H1 (cell line): ENCODE data around the gene SCYL2. TPM values are rescaled to one million over a fixed set of nuclear protein-coding genes. Genes with fewer than 3 reads are reported as not detected.

Experiments used
- CTCF ChIA-PET: fragments of 300-600 bp; sonication (Branson Sonifier 250); formaldehyde crosslinking; loops from one replicate; lab custom pipeline; 2021; ENCODE audit not compliant: partially characterized antibody; lab: Charles Lee
- POLR2A ChIA-PET: fragments of 300-600 bp; sonication (Branson Sonifier 250); formaldehyde crosslinking; loops from one replicate; lab custom pipeline; 2021; ENCODE audit warnings: inconsistent platforms; ENCODE audit not compliant: partially characterized antibody; lab: Charles Lee
- DNase-seq, 2 experiments: peaks; one replicate each; pipeline versions ENCODE4 v3.0.0 to v3.0.0-alpha.2; 2010 to 2022; ENCODE audit warnings: low spot score in 2 of 2, low read depth in 1 of 2, mixed read lengths in 1 of 2
- FAIRE-seq: peaks from 2 replicates; lab custom pipeline; 2011; peaks lifted over from hg19 to GRCh38; lab: Jason Lieb, UNC
- H2AFZ ChIP-seq: 2 replicates; pipeline ENCODE4 v1.8.1; 2012; ENCODE audit warnings: low read length, inconsistent platforms
- H2AK5ac ChIP-seq: 2 replicates; pipeline ENCODE4 v1.6.1; 2013; ENCODE audit warnings: low read depth, low read length
- H2BK120ac ChIP-seq: replicated peaks from 2 replicates; pipeline ENCODE3; 2013; ENCODE audit warnings: low read depth, low read length, inconsistent platforms
- H2BK12ac ChIP-seq: 2 replicates; pipeline ENCODE4 v1.6.1; 2013; ENCODE audit warnings: low read depth, low read length
- H2BK15ac ChIP-seq: 2 replicates; pipeline ENCODE4 v1.6.1; 2013; ENCODE audit warnings: low read length
- H2BK20ac ChIP-seq: 2 replicates; pipeline ENCODE4 v1.6.1; 2013; ENCODE audit warnings: low read length
- H2BK5ac ChIP-seq: 2 replicates; pipeline ENCODE4 v1.6.1; 2013; ENCODE audit warnings: low read depth, low read length
- H3K14ac ChIP-seq: 2 replicates; pipeline ENCODE4 v1.6.1; 2013; ENCODE audit warnings: inconsistent platforms; ENCODE audit not compliant: insufficient read length
- H3K18ac ChIP-seq: 2 replicates; pipeline ENCODE4 v1.6.1; 2013; ENCODE audit warnings: low read length; ENCODE audit errors: extremely low read depth
- H3K23ac ChIP-seq: 2 replicates; pipeline ENCODE4 v1.6.1; 2013; ENCODE audit warnings: inconsistent platforms; ENCODE audit not compliant: insufficient read length
- H3K23me2 ChIP-seq: 2 replicates; pipeline ENCODE4 v1.6.1; 2013; ENCODE audit warnings: low read depth, low read length
- H3K27ac ChIP-seq: 2 replicates; pipeline ENCODE4 v1.6.1; 2011; ENCODE audit warnings: low read depth, low read length, inconsistent platforms
- H3K27me3 ChIP-seq, 4 experiments: replicated peaks in 1 of 4; 1 replicate in 1 of 4; 2 replicates in 3 of 4; pipeline versions ENCODE4 v1.6.1 to v1.8.1; 2011 to 2013; ENCODE audit warnings: low read length in 3 of 4, mild to moderate bottlenecking in 3 of 4, inconsistent platforms in 2 of 4, mixed read lengths in 2 of 4, moderate library complexity in 1 of 4; ENCODE audit not compliant: control insufficient read depth in 3 of 4, insufficient read depth in 3 of 4; ENCODE audit errors: extremely low read depth in 1 of 4
- H3K36me3 ChIP-seq, 4 experiments: 2 replicates each; pipeline versions ENCODE4 v1.6.1 to v1.8.1; 2011 to 2013; ENCODE audit warnings: mild to moderate bottlenecking in 4 of 4, low read length in 3 of 4, moderate library complexity in 2 of 4, control low read depth in 1 of 4, inconsistent platforms in 1 of 4; ENCODE audit not compliant: insufficient read depth in 4 of 4, control insufficient read depth in 2 of 4
- H3K4ac ChIP-seq: replicated peaks from 2 replicates; pipeline ENCODE3; 2013; ENCODE audit warnings: low read length, low read depth, mixed read lengths, inconsistent platforms; ENCODE audit not compliant: insufficient read length
- H3K4me1 ChIP-seq, 4 experiments: replicated peaks in 1 of 4; 1 replicate in 1 of 4; 2 replicates in 3 of 4; pipeline versions ENCODE4 v1.6.1 to v1.8.1; 2011 to 2013; ENCODE audit warnings: low read length in 3 of 4, inconsistent platforms in 2 of 4, mixed read lengths in 1 of 4; ENCODE audit not compliant: insufficient read depth in 4 of 4, control insufficient read depth in 3 of 4
- H3K4me2 ChIP-seq, 2 experiments: 2 replicates each; pipeline versions ENCODE4 v1.6.1 to v1.8.1; 2011 to 2013; ENCODE audit warnings: low read depth in 2 of 2, low read length in 2 of 2, control low read depth in 1 of 2, inconsistent platforms in 1 of 2, mild to moderate bottlenecking in 1 of 2; ENCODE audit not compliant: insufficient read depth in 1 of 2
- H3K4me3 ChIP-seq, 4 experiments: fragments of 200-600, 300-600 bp in 1 of 4; sonication (generic), shearing (Covaris generic), sonication (Bioruptor Twin) in 1 of 4; 2 replicates each; pipeline versions ENCODE4 v1.5.1 to v1.8.1; 2011 to 2016; ENCODE audit warnings: low read length in 4 of 4, low read depth in 3 of 4, control low read depth in 2 of 4, inconsistent platforms in 2 of 4, mild to moderate bottlenecking in 2 of 4, mixed read lengths in 1 of 4, moderate library complexity in 1 of 4; ENCODE audit not compliant: insufficient read depth in 2 of 4; ENCODE audit errors: extremely low read depth in 1 of 4
- H3K56ac ChIP-seq: replicated peaks from 2 replicates; pipeline ENCODE3; 2013; ENCODE audit warnings: low read depth, mild to moderate bottlenecking, mixed read lengths, low read length, inconsistent platforms; ENCODE audit not compliant: insufficient read length
- H3K79me1 ChIP-seq: 2 replicates; pipeline ENCODE4 v1.6.1; 2013; ENCODE audit warnings: low read depth, low read length, control low read depth
- H3K79me2 ChIP-seq, 2 experiments: 2 replicates each; pipeline versions ENCODE4 v1.6.1 to v1.8.1; 2012 to 2013; ENCODE audit warnings: low read length in 2 of 2, mild to moderate bottlenecking in 2 of 2, inconsistent platforms in 1 of 2; ENCODE audit not compliant: insufficient read depth in 2 of 2, control insufficient read depth in 1 of 2
- H3K9ac ChIP-seq, 4 experiments: replicated peaks in 1 of 4; 1 replicate in 1 of 4; 2 replicates in 3 of 4; pipeline versions ENCODE4 v1.6.1 to v1.8.1; 2011 to 2013; ENCODE audit warnings: low read depth in 3 of 4, low read length in 3 of 4, control low read depth in 2 of 4, mild to moderate bottlenecking in 2 of 4, moderate library complexity in 2 of 4, inconsistent platforms in 1 of 4; ENCODE audit errors: extremely low read depth in 1 of 4
- H3K9me3 ChIP-seq, 2 experiments: 2 replicates each; pipeline versions ENCODE4 v1.6.1 to v1.8.1; 2012 to 2013; ENCODE audit warnings: mild to moderate bottlenecking in 2 of 2, moderate library complexity in 2 of 2, control low read depth in 1 of 2, inconsistent platforms in 1 of 2, low read depth in 1 of 2, low read length in 1 of 2, mixed read lengths in 1 of 2; ENCODE audit not compliant: insufficient read depth in 2 of 2
- H4K20me1 ChIP-seq, 2 experiments: replicated peaks in 1 of 2; 2 replicates each; pipeline versions ENCODE3 to v1.8.1; 2011 to 2013; ENCODE audit warnings: inconsistent platforms in 2 of 2, low read length in 2 of 2, mild to moderate bottlenecking in 1 of 2; ENCODE audit not compliant: insufficient read depth in 2 of 2, control insufficient read depth in 1 of 2
- H4K5ac ChIP-seq: 2 replicates; pipeline ENCODE4 v1.6.1; 2013; ENCODE audit warnings: low read length, low read depth, mixed read lengths, inconsistent platforms; ENCODE audit not compliant: insufficient read length
- H4K8ac ChIP-seq: 2 replicates; pipeline ENCODE4 v1.8.0; 2013; ENCODE audit warnings: mild to moderate bottlenecking, moderate library complexity, low read length, inconsistent platforms; ENCODE audit not compliant: insufficient read depth; ENCODE audit errors: extremely low read depth
- H4K91ac ChIP-seq: replicated peaks from 2 replicates; pipeline ENCODE3; 2013; ENCODE audit warnings: low read length, mixed read lengths, inconsistent platforms; ENCODE audit not compliant: insufficient read length
- BACH1 ChIP-seq: IDR thresholded peaks from 2 replicates; pipeline ENCODE4 v1.6.1; 2012; ENCODE audit warnings: low read length, improper control_type of control experiment
- CBX8 ChIP-seq: fragments of 300-800, 300-1000 bp; sonication (generic); IDR thresholded peaks from 2 replicates; pipeline ENCODE4 v1.7.1; 2016; ENCODE audit warnings: low read depth, low read length, borderline replicate concordance
- GABPA ChIP-seq: IDR thresholded peaks from 2 replicates; pipeline ENCODE4 v1.6.1; 2011; ENCODE audit warnings: mild to moderate bottlenecking, low read length, moderate library complexity, borderline replicate concordance; ENCODE audit not compliant: insufficient read depth
- NRF1 ChIP-seq: IDR thresholded peaks from 2 replicates; pipeline ENCODE4 v1.6.1; 2011; ENCODE audit warnings: mild to moderate bottlenecking, low read depth, low read length, improper control_type of control experiment
- RAD21 ChIP-seq, 2 experiments: IDR thresholded peaks in 1 of 2; conservative IDR thresholded peaks in 1 of 2; 2 replicates each; pipeline ENCODE4 v1.6.1; 2011; ENCODE audit warnings: low read depth in 2 of 2, low read length in 2 of 2, improper control_type of control experiment in 1 of 2, inconsistent platforms in 1 of 2, mild to moderate bottlenecking in 1 of 2, moderate library complexity in 1 of 2
- SIX5 ChIP-seq: IDR thresholded peaks from 2 replicates; pipeline ENCODE4 v1.6.1; 2011; ENCODE audit warnings: mild to moderate bottlenecking, low read depth, low read length
- TBP ChIP-seq: IDR thresholded peaks from 2 replicates; pipeline ENCODE4 v1.6.1; 2011; ENCODE audit warnings: low read depth, low read length, improper control_type of control experiment
- ZNF274 ChIP-seq: IDR thresholded peaks from 2 replicates; pipeline ENCODE4 v1.7.0; 2012; ENCODE audit warnings: low read length, borderline replicate concordance; ENCODE audit errors: extremely low read depth
- WGBS, 2 experiments: shearing (Covaris generic) in 1 of 2; methylation state at CpG; one replicate each; pipeline versions ENCODE4 v1.1.6 to v1.1.7; 2013 to 2015; ENCODE audit warnings: low lambda C conversion rate in 2 of 2, mixed read lengths in 2 of 2, inconsistent platforms in 1 of 2, low coverage in 1 of 2, missing lambda C conversion rate in 1 of 2; ENCODE audit not compliant: insufficient replicate concordance in 2 of 2, insufficient coverage in 1 of 2, insufficient read length in 1 of 2; ENCODE audit errors: extremely low coverage in 1 of 2, missing lambda C conversion rate in 1 of 2; 5-methylcytosine and 5-hydroxymethylcytosine counted together
- polyA plus RNA-seq, 7 experiments: library from polyadenylated mRNA; depleted of rRNA in 3 of 7; stranded (reverse) in 5 of 7; unstranded in 2 of 7; fragments of >200 nt in 5 of 7; fragments of 200-250 nt in 2 of 7; gene quantifications; 1 replicate in 5 of 7; 2 replicates in 1 of 7; 4 replicates in 1 of 7; pipeline versions ENCODE4 v1.2.1 to v1.2.3, GENCODE V29; 2011 to 2013; ENCODE audit warnings: missing spikeins in 2 of 7, mixed read lengths in 2 of 7
- total RNA-seq: library from RNA; stranded (reverse); fragmentation: NEBNext Ultra II Directional; extraction: Animal tissue kit (Norgen Biotek cat#: 25700); gene quantifications from 2 replicates; pipeline ENCODE4 v1.2.1, GENCODE V29; 2021

The SCYL2 gene
- total and polyA plus RNA-seq, 2 of the 8 experiments (the other 6 are each of a cell fraction or from before 2014, with no cell fraction given): 8.9 to 48.7 TPM

DNA sequence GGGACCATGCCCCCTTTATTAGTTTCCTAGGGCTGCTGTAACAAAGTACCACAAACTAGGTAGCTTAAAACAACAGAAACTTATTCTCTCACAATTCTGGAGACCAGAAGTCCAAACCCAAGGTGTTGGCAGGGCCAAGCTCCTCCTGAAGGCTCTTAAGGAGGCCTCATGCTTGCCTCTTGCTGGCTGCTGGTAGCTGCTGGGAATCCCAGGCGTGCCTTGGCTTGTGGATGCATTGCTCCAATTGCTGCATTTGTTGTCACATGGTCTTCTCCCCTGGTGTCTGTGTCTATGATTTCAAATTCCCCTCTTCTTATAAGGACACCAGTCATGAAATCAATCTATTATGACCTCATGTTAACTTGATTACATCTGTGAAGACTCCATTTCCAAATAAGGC lies 101.1 kb downstream of the SCYL2 start:
- H4K91ac ChIP-seq: no peak overlapping the region
- no peaks in the 10 kb centered on the region for H3K79me1 ChIP-seq
- H3K36me3 ChIP-seq: no peaks in the 10 kb centered on the region
- H3K4me2 ChIP-seq: no peak overlapping the region
- no peak overlapping the region for H4K8ac ChIP-seq
- no peak overlapping the region for H3K56ac ChIP-seq
- peaks cover 0 to 4% of the 10 kb centered on the region in 2 experiments; a peak in 1 of 4 replicates for H3K9me3 ChIP-seq
- no peak overlapping the region for H2BK120ac ChIP-seq
- H2BK20ac ChIP-seq: no peak overlapping the region
- H2AK5ac ChIP-seq: no peak overlapping the region
- FAIRE-seq: no peak
- no peak overlapping the region for H3K18ac ChIP-seq
- no peak overlapping the region for H3K14ac ChIP-seq
- no peak overlapping the region for H2BK15ac ChIP-seq
- no peaks in the 10 kb centered on the region for H3K79me2 ChIP-seq
- H3K4me1 ChIP-seq: peaks cover 0 to 10% (median 3%) of the 10 kb centered on the region in 4 experiments; a peak in 2 of 7 replicates
- H3K23me2 ChIP-seq: no peaks in the 10 kb centered on the region
- H3K4me3 ChIP-seq: no peak overlapping the region
- no peaks in the 10 kb centered on the region for H3K27me3 ChIP-seq
- CTCF ChIA-PET: interaction anchor here (1.1 to 1.7 kb wide), 5 partner anchors 8 to 304 kb away, joined by 3 to 10 read pairs (median 4); no protein-coding TSS in a partner anchor
- no peak overlapping the region for H2AFZ ChIP-seq
- 89% methylated on average over 1 of the region's 1 CpG; no CpG with 5 or more reads in 1 of the 2 experiments for WGBS, 2 experiments
- H4K20me1 ChIP-seq: no peaks in the 10 kb centered on the region
- no peak overlapping the region for H2BK12ac ChIP-seq
- H3K9ac ChIP-seq: no peak overlapping the region
- H3K27ac ChIP-seq: no peak overlapping the region
- H3K4ac ChIP-seq: no peak overlapping the region
- POLR2A ChIA-PET: no interaction called here
- no peak overlapping the region for H3K23ac ChIP-seq
- no peak overlapping the region for H4K5ac ChIP-seq
- no peak overlapping the region for H2BK5ac ChIP-seq
- no peak for DNase-seq
- TF ChIP-seq BACH1: no peak
- no peak for TF ChIP-seq RAD21 (IDR thresholded peaks at IDR 0.05 in 1 of 2, conservative IDR thresholded peaks at IDR 0.05 in 1 of 2; ENCODE audit: low read depth in 2 of 2, low read length in 2 of 2)
- TF ChIP-seq SIX5: no peak
- no peak for TF ChIP-seq ZNF274
- TF ChIP-seq GABPA: no peak
- TF ChIP-seq CBX8: no peak
- no peak for TF ChIP-seq TBP
- TF ChIP-seq NRF1: no peak
